NOMO-1 treated with dmso at 0.1 percent for 144 hours (cell line): ENCODE data around the gene PEX7.
"Not testable (repeated sequence)": the region's sequence is repeated elsewhere in the genome, so short reads cannot be mapped to it uniquely, and the experiment has no call there.

Experiments
- DNase-seq: peaks from one replicate; lab custom pipeline; 2025; ENCODE audit not compliant: unreplicated experiment; lab: John Stamatoyannopoulos, UW

Gene PEX7

DNA sequence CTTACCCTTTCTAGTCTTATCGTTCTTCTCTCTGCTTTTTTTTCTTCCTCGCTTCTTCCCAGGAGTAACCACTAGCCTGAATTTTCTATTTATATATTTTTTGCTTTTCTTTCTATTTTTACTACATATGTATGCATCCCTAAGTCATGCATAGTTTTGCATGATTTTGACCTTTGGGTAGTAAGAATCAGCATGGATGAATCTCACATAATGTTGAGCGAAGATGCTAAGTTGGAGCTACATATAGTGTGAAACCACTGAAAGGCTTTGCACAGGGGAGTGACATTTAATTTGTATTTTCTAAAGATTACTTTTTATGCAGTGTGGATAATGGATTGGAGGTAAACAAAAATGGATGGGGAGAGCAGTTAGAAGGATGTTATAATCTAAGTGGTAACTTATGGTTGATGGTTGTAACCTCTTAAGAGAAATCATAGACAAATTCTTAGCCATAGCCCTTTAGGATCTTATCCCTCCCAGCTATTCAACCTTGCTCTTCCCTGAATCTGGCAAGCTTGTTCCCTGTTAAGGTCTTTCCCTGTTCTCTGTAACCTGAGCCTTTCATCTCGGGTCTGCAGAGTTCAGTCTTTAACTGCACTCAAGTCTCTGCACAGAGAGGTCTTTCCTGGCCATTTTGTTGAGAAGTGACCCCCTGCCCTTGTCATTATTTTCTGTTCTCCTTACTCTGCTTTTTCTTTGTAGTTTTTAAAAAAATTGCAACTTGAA is 18.0 kb downstream of the PEX7 start:
- DNase-seq, result no peak

DNA sequence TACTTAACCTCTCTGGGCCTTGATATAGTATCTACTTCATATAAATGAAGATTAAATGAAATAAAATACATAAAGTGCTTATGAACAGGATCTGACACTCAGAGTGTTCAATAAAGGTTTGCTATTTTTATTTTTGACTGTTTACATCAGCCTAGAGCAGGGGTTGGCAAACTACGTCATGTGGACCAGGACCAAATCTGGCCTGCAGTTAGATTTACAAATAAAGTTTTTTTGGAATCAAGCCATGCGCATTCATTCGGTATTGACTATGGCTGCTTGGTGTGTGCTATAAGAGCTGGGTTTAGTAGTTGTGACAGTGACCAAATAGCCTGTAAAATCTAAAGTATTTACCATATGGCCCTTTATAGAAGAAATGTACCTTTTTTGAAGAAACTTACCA is 20.8 kb downstream of the PEX7 start:
- DNase-seq, result no peak

DNA sequence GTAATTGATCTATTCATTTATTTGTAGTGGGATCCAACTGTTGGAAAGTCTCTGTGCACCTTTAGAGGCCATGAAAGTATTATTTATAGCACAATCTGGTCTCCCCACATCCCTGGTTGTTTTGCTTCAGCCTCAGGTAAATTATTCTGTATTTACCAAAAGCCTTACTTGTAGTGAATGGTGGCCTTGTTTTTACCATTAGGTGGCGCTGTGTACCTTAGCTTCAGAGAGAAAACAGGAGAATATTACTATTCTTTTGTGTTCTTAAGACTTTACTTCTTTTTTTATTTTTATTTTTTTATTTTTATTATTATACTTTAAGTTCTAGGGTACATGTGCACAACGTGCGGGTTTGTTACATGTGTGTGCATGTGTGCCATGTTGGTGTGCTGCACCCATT is 23.7 kb downstream of the PEX7 start:
- no peak for DNase-seq

DNA sequence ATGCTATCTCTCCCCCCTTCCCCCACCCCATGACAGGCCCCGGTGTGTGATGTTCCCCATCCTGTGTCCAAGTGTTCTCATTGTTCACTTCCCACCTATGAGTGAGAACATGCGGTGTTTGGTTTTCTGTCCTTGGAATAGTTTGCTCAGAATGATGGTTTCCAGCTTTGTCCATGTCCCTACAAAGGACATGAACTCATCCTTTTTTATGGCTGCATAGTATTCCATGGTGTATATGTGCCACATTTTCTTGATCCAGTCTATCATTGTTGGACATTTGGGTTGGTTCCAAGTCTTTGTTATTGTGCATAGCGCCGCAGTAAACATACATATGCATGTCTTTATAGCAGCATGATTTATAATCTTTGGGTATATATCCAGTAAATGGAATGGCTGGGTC is 24.1 kb downstream of the PEX7 start:
- not testable (repeated sequence) for DNase-seq

DNA sequence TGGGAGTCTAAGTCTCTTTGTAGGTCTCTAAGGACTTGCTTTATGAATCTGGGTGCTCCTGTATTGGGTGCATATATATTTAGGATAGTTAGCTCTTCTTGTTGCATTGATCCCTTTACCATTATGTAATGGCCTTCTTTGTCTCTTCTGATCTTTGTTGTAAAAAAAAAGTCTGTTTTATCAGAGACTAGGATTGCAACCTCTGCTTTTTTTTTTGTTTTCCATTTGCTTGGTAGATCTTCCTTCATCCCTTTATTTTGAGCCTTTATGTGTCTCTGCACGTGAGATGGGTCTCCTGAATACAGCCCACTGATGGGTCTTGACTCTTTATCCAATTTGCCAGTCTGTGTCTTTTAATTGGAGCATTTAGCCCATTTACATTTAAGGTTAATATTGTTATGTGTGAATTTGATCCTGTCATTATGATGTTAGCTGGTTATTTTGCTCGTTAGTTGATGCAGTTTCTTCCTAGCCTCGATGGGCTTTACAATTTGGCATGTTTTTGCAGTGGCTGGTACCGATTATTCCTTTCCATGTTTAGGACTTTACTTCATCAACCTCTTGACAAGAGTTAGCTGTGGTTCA is 27.7 kb downstream of the PEX7 start:
- not testable (repeated sequence) for DNase-seq

DNA sequence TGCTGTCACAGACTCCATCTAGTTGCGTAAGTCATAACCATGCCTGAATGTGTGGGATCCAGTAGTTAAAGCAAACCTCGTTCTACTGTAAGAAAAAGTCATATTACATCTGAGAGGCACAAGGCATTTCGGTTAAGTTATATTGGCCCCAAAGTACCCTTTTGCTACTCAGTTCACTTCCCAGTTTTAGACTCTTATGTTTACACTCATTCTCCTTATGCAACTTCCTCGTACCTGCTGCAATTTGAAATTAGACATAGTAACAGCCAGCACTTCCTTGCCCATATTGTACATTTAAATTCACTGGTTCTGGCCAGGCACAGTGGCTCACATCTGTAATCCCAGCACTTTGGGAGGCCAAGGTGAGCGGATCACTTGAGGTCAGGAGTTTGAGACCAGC is 37.0 kb downstream of the PEX7 start:
- peak; percentile 33 for DNase-seq

DNA sequence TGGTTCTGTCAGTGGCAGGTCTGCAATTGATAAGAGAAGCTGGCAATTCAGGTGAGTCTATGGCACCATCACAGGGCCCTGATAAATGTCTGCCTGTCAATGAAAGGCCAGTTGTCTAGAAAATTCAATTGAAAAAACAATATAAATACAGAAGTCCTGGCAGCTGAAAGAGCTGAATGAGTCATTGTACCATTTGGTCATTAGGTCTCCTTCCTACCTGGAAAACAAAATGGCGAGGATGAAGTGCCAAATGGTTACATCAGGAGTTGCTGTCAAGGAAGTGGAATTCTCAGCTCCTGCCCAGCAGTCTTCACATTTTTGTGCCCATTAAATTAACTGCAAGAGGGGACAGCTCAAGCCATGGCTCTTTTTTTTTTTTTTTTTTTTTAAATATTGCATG is 37.7 kb downstream of the PEX7 start:
- no peak for DNase-seq

DNA sequence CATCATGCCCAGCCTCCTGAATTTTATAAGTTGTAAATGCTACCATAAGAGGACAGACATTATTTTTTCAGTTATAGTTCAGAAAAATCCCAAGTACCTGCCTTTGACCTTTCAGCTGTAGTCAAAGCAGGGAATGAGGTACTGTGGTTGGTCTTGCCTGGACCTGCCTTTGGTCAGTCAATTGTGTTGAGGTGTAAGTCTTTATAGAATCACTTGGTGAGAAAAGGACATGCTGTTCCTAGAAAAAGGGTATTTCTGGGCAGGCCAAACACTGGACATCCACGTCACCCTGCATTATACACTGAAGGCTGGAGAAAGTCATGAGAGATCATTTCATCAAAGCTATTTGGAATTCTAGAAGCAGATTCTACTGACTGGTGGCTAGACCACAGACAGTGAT is 40.3 kb downstream of the PEX7 start:
- DNase-seq, result no peak

DNA sequence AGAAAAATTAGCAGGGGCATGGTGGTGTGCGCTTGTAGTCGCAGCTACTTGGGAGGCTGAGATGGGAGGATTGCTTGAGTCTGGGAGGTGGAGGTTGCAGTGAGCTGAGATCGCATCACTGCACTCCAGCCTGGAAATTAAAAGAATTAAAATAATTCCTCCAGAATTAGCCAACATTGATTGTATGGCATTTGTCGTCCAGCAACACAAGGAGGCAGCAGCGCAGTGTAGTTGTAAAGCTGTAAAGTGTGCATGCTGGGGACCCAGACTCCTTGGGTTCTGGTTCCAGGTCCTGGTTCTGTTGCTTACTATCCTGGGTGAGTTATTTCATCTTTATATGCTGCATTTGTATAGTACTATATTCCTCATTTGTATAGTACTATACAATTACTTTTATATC is 41.4 kb downstream of the PEX7 start:
- DNase-seq, result no peak

DNA sequence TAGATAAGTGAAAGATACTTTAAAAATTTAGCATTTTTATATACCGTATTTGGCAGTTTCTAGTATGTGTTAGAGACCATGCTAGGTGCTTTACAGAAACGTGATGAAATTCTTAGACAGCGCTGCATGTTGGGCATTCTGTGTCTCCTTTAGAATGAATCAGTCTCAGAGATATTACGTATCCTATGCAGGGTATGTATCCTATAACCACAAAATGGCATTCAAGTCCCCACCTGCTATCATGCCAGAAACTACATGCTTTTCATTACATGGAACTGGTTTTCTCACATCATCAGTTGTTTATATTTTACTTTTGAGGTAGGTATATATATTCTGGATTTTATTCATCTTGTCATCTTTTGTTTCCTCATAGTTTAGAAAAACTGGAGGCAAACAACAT is 42.3 kb downstream of the PEX7 start:
- no peak for DNase-seq

DNA sequence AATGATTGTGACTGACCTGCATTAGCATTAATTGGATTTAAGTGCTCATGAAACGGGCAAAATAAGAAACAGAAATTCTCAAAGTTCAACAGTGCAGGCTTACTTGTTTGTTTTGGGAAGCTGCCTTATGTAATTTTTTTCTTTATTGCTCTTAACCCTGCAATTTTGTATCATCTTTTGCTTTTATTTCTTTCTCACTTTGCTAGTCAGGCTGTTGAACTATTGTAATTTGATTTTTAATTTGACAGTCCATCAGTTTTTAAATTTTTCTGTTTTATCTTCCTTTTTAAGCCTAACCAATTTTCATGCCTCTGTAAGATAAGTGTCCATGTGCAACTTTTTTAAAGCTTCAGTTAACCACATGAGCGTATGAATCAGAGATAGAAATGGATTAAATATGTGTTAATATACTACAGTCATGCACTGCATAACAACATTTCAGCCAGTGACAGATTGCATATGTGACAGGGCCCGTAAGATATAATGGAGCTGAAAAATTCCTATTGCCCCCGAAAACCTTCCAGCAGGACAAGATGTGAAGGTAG is 44.6 kb downstream of the PEX7 start:
- no peak for DNase-seq

DNA sequence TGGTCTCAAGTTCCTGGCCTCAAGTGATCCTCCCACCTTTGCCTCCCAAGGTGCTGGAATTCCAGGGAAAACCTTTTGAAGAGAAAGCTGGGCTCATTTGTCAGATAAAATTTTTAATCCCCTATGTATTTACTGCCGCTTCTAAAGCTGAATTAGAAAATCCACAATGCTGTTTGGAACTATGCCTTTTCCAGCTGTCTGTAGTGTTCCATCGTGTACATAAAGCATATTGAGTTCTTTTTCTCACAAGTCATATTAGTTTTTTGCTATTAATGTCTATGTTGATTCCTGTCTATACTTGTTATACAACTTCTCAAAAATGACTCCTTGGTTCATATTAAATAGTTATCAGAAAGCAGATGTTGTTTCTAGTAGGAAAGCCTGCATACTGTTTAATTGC is 47.1 kb downstream of the PEX7 start:
- DNase-seq, result no peak

DNA sequence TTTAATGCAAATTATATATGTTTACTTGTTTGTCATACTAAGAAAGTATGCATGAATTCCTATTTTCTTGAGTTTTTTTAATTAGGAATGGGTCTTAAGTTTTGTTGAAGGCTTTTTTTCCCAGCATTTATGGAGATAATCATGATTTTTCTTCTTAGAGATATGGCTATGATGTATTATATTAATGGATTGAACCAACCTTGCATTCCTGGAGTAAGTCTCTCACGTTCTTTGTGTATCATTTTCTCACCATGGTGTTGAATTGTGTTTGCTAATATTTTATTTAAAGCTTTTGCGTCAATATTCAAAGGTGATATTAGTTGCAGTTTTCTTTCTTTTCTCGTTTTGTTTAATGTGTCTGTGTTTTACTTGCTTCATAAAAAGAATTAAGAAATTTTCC is 51.4 kb downstream of the PEX7 start:
- DNase-seq, result no peak

DNA sequence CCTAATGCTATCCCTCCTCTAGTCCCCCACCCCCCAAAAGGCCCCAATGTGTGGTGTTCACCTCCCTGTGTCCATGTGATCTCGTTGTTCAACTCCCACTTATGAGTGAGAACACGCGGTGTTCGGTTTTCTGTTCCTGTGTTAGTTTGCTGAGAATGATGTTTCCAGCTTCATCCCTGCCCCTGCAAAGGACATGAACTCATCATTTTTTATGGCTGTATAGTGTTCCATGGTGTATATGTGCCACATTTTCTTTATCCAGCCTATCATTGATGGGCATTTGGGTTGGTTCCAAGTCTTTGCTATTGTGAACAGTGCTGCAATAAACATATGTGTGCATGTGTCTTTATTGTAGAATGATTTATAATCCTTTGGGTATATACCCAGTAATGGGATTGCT is 54.1 kb downstream of the PEX7 start:
- not testable (repeated sequence) for DNase-seq

DNA sequence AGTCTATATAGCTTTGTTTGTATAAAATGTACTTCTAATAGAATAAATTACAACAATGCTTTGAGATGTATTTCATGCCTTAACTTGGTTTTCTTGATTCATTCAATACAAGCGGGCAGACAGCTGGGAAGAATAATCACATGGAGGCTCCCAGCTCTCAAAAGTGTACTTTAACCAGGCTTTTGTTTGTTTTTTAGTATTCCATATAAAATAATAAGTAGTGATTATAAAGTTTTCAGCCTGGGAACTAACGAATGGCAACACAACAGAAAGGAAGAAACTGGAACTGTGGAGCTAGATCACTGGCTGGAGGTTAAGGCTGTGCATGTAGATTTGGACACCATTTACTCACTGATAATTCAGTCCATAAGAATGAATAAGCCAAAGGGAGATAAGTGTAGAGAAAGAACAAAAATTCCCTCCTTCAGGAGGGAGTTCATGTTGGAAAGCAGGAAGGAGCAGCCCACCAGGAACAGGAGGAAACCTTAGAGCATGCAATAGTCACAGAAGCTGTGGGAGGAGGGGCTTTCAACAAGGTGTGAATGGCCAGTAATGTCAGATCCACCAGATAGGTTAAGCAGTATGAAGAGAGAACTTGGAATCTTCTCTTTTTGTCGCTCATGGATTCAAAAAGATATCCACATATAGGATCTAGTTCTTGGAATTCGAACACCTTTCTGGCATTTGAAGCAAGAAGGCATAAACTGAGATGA is 58.5 kb downstream of the PEX7 start:
- no peak for DNase-seq

DNA sequence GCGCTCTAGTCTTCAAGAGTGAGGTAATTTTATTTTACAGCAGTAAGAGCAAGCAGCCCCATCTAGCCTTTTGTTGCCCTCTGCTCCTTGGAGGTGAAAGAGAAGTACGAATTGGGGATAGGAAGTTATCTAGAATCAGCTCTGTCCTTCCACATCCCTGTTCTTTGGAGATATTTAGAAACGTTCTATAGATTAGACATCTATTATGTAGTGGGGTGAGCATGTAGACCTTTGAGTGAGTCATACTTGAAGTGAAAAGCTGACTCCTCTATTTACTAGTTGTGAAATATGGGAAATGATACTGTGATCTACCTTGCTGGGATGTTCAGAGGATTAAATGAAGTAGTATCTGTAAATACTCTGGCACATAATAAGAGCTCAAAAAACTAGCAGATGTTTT is 63.7 kb downstream of the PEX7 start:
- DNase-seq, result no peak

DNA sequence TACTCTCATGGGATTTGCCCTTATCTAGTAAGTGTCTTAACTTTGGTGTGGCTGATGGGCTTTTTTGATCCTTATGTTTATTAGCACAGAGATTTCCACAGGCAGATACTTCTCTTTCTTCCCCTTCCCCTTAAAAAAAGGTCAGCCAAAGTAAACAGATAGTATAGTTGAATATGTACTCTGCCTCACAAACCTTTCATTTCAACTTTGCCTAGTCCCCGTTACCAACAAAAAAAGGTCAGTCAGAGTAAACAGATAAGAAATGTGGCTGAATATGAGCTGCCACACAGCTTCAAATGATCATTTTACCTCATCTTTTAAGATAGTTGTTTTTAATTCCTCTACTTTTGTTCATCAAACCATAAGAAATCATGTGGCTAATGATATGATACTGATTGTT is 65.6 kb downstream of the PEX7 start:
- no peak for DNase-seq

DNA sequence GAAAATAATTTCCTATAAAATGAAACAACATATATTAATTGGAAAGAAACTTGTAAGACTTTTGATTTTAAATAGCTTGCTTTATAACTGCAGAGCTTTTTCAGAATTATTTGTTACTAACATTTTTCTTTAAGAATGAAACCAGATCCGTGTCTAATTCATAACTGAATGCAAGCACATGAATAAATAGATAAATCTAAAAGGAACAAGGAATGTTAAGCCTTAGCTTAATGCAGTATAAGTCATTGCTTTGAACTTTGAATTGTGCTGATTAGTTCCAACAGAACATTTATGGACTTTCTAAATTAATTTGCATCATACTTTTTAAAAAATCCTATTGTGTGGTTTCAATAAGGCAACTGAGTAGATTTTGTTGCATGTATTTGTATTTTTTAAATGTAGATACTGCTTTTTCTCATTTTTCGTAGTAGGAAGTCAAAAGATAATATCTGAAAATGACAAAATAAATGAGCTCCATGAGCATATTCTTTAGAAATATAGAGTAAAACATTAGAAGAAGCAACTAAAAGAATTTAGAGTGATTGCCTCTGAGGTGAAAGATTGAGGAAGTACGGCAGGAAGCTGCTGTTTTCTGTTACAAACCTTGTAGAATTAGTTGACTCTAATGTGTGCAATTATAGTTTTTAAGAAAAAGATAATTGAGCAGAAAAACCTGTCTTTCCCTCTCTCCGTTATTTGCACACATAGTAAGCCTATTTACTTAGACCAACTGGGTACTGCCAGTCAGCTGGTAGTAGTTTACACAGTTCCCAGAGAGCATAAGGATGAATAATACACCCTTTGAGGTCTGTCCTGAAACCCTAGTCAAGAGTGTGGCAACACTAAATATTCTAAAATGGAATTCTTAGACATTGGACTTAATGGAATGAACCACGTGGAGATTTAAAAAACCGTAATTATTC is 67.1 kb downstream of the PEX7 start:
- DNase-seq, result no peak

DNA sequence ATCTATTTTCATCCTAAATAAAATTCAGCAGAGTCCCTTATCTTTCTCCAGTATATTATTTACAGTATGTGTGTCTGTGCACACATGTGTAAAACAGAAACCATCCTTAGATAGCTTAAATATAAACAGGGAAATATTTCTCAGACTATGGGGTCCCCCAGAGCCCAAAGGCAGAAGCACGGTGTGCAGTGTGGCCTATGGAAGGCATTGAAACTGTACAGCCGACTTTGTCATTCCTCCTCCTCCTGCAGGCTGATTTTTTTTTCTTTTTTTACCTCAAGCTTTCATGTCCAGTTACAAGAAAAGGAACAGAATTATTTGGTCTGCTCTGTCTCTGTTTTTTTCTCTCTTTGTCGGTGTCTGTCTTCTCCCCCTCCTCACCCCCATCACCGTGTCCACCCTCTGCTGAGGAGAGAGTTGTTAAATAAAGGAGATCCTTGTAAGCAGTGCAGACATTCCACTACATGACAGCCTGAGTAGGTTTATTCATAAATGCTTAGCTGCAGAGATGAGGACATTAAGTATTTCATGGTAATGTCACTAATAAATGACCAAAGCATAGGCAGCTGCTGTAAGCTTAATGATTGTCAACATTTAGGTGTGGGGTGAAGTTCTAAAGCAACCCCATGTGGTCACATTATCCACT is 67.9 kb downstream of the PEX7 start:
- DNase-seq, result no peak

DNA sequence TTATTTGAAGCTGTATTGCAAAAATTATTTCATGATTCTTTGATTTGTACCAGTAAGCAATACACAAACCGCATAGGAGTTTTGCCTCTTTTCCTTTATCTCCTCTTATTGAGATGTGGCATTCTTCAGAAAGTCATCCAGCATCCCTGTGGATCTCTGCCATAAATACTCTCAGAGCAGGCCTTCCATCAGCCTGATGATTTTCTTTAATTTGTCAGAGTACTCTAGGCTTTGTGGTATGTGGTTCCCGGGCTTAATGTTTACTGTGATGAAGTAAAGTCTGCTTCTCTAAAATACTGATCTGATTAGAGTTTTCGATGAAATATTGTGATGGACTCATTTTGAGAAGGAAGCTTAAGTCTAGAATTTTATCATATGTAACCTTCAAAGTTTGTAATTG is 68.6 kb downstream of the PEX7 start:
- no peak for DNase-seq

DNA sequence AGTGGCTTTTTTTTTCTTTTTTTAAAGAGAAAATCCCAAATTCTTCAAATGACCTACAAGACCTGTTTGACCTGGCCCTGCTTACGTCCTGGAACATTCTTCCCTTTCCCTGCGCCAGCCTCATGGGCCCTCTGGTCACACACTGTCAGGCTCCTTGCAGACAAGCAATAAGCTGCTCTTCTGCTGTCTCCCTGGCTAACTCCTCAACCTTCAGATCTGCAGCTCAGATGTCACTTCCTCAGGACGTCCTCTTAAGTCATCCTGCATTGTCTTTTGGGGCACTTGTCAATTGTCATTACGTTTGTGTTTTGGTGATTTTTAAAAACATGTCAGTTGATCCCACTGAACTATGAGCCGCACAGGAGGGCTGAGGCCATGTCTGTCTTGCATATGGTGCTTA is 70.8 kb downstream of the PEX7 start:
- no peak for DNase-seq
